HCT116 (cell line): ENCODE data around the gene CAB39L. TPM values are rescaled to one million over a fixed set of nuclear protein-coding genes. Genes with fewer than 3 reads are reported as not detected.

ENCODE experiments used
- ATAC-seq: fragments of 200-7000 bp; cut with Tn5 transposase; 2 replicates; pipeline ENCODE4 v1.9.1; 2020; ENCODE audit warnings: mild to moderate bottlenecking, moderate library complexity
- BruUV-seq: library from RNA; stranded (reverse); fragments of 400-500 nt; replicated peaks from 2 replicates; lab custom pipeline; 2021; lab: Mats Ljungman, UMichigan
- CTCF ChIA-PET: fragments of 300-600 bp; sonication (Branson Sonifier 250); formaldehyde crosslinking; loops from one replicate; lab custom pipeline; 2021; ENCODE audit warnings: antibody characterized with exemption; lab: Charles Lee
- POLR2A ChIA-PET: fragments of 300-600, 350-600 bp; sonication (Branson Sonifier 250); formaldehyde crosslinking; loops from one replicate; lab custom pipeline; 2021; ENCODE audit warnings: antibody characterized with exemption; lab: Charles Lee
- RAD21 ChIA-PET, 2 experiments: fragments of 300-600 bp; sonication (Branson Sonifier 250); formaldehyde crosslinking; loops; one replicate each; lab custom pipeline; 2023; ENCODE audit warnings: low total read pairs in 2 of 2; ENCODE audit not compliant: uncharacterized antibody in 2 of 2, unreplicated experiment in 2 of 2, low non-redundant PET in 1 of 2; lab: Charles Lee
- DNase-seq: peaks from one replicate; pipeline ENCODE4 v3.0.0-alpha.2; 2010; ENCODE audit warnings: low read depth, low spot score
- H2AFZ ChIP-seq: fragments of 200-600 bp; shearing (Covaris generic), sonication (generic); 2 replicates; pipeline ENCODE4 v1.6.1; 2017; ENCODE audit warnings: low read depth, mixed run types, mixed read lengths, antibody characterized with exemption, low read length; ENCODE audit not compliant: poor library complexity, severe bottlenecking
- H3K27ac ChIP-seq: 2 replicates; pipeline ENCODE4 v1.5.1; 2012; ENCODE audit warnings: low read depth, low read length
- H3K27me3 ChIP-seq: fragments of 200-600 bp; sonication (generic); 2 replicates; pipeline ENCODE4 v1.6.1; 2016; ENCODE audit warnings: mixed run types, low read length, mixed read lengths; ENCODE audit not compliant: insufficient read depth
- H3K36me3 ChIP-seq, 2 experiments: fragments of 200-500 bp in 1 of 2; fragments of 200-600 bp in 1 of 2; sonication (Bioruptor generic) in 1 of 2; sonication (generic) in 1 of 2; 2 replicates each; pipeline versions ENCODE4 v1.5.1 to v1.6.1; 2014 to 2016; ENCODE audit warnings: low read length in 2 of 2, inconsistent platforms in 1 of 2, mixed read lengths in 1 of 2, mixed run types in 1 of 2; ENCODE audit not compliant: insufficient read depth in 2 of 2, control insufficient read depth in 1 of 2
- H3K4me1 ChIP-seq, 2 experiments: fragments of 200-600 bp in 1 of 2; sonication (generic) in 1 of 2; 2 replicates each; pipeline versions ENCODE4 v1.5.1 to v1.6.1; 2012 to 2017; ENCODE audit warnings: low read length in 2 of 2, inconsistent platforms in 1 of 2, mild to moderate bottlenecking in 1 of 2, mixed read lengths in 1 of 2, mixed run types in 1 of 2, moderate library complexity in 1 of 2; ENCODE audit not compliant: insufficient read depth in 2 of 2, control insufficient read depth in 1 of 2
- H3K4me2 ChIP-seq: fragments of 200-600 bp; sonication (generic); 2 replicates; pipeline ENCODE4 v1.6.1; 2017; ENCODE audit warnings: mixed run types, low read length, mixed read lengths
- H3K4me3 ChIP-seq, 2 experiments: fragments of 200-600 bp in 1 of 2; sonication (generic) in 1 of 2; replicated peaks in 1 of 2; 2 replicates each; pipeline ENCODE4 v1.5.1; 2011 to 2016; ENCODE audit warnings: low read length in 2 of 2, control low read depth in 1 of 2, low read depth in 1 of 2, mild to moderate bottlenecking in 1 of 2, mixed read lengths in 1 of 2, mixed run types in 1 of 2
- H3K79me2 ChIP-seq: fragments of 200-600 bp; sonication (generic); 2 replicates; pipeline ENCODE4 v1.6.1; 2017; ENCODE audit warnings: mild to moderate bottlenecking, mixed run types, low read length, moderate library complexity, mixed read lengths; ENCODE audit not compliant: insufficient read depth
- H3K9ac ChIP-seq: fragments of 200-600 bp; sonication (generic); 2 replicates; pipeline ENCODE4 v1.6.1; 2016; ENCODE audit warnings: low read length, mixed read lengths
- H3K9me2 ChIP-seq: fragments of 200-600 bp; sonication (generic), shearing (Covaris generic); 2 replicates; pipeline ENCODE4 v1.6.1; 2017; ENCODE audit warnings: mixed run types, mild to moderate bottlenecking, moderate library complexity; ENCODE audit not compliant: insufficient read depth
- H3K9me3 ChIP-seq, 2 experiments: fragments of 200-500 bp in 1 of 2; fragments of 200-600 bp in 1 of 2; sonication (Bioruptor generic) in 1 of 2; sonication (generic) in 1 of 2; 2 replicates each; pipeline ENCODE4 v1.6.1; 2014 to 2017; ENCODE audit warnings: low read length in 2 of 2, mixed read lengths in 2 of 2, inconsistent platforms in 1 of 2, low read depth in 1 of 2, mild to moderate bottlenecking in 1 of 2, mixed run types in 1 of 2, moderate library complexity in 1 of 2; ENCODE audit not compliant: control insufficient read depth in 1 of 2, insufficient read depth in 1 of 2
- H4K20me1 ChIP-seq: fragments of 200-600 bp; sonication (generic), shearing (Covaris generic); 2 replicates; pipeline ENCODE4 v1.6.1; 2017; ENCODE audit warnings: mixed run types, mild to moderate bottlenecking, moderate library complexity; ENCODE audit not compliant: insufficient read depth
- CBX3 ChIP-seq: IDR thresholded peaks from 2 replicates; pipeline ENCODE4 v1.6.1; 2012; ENCODE audit warnings: low read depth
- EZH2 ChIP-seq: fragments of 200-600 bp; sonication (generic); IDR thresholded peaks from 2 replicates; pipeline ENCODE4 v1.6.1; 2017; ENCODE audit warnings: antibody characterized with exemption, mixed run types
- EZH2phosphoT487 ChIP-seq: fragments of 200-600 bp; IDR thresholded peaks from 2 replicates; pipeline ENCODE4 v1.6.1; 2018; ENCODE audit warnings: antibody characterized with exemption, borderline replicate concordance
- JUND ChIP-seq: IDR thresholded peaks from 2 replicates; pipeline ENCODE4 v1.6.1; 2012
- POLR2AphosphoS5 ChIP-seq: IDR thresholded peaks from 2 replicates; pipeline ENCODE4 v1.6.1; 2011; ENCODE audit warnings: mild to moderate bottlenecking, low read depth, low read length, moderate library complexity
- RAD21 ChIP-seq: IDR thresholded peaks from 2 replicates; pipeline ENCODE4 v1.6.1; 2012; ENCODE audit warnings: low read depth, mild to moderate bottlenecking
- SP1 ChIP-seq: IDR thresholded peaks from 2 replicates; pipeline ENCODE4 v1.6.1; 2012; ENCODE audit warnings: low read depth
- SRF ChIP-seq: IDR thresholded peaks from 2 replicates; pipeline ENCODE4 v1.6.1; 2012; ENCODE audit warnings: low read depth
- ZNF274 ChIP-seq: fragments of 200-500 bp; sonication (Bioruptor generic); IDR thresholded peaks from 2 replicates; pipeline ENCODE4 v1.6.1; 2014; ENCODE audit warnings: mild to moderate bottlenecking, low read depth, low read length, inconsistent platforms
- intact Hi-C: fragments of 100-400 bp; cut with micrococcal nuclease; formaldehyde crosslinking; loops from 2 replicates; pipeline ENCODE4 v1.10.0; 2022
- total RNA-seq: library from RNA; stranded (reverse); gene quantifications from one replicate; pipeline ENCODE4 v1.2.1, GENCODE V29; 2021; ENCODE audit not compliant: unreplicated experiment
- TF ChIP-seq, protein P1 (sequence below): IDR thresholded peaks from 2 replicates; pipeline ENCODE4 v1.6.1; 2011; ENCODE audit warnings: mild to moderate bottlenecking, low read length, moderate library complexity; ENCODE audit not compliant: insufficient replicate concordance; ENCODE audit errors: extremely low read depth
- TF ChIP-seq, protein P2 (sequence below): IDR thresholded peaks from 2 replicates; pipeline ENCODE4 v1.6.1; 2012
- TF ChIP-seq, protein P3 (sequence below), 3 experiments: fragments of 200-600 bp in 1 of 3; sonication (generic) in 1 of 3; IDR thresholded peaks in 2 of 3; conservative IDR thresholded peaks in 1 of 3; 2 replicates each; pipeline ENCODE4 v1.5.1; 2012 to 2017; ENCODE audit warnings: low read depth in 2 of 3, low read length in 2 of 3, antibody characterized with exemption in 1 of 3, borderline replicate concordance in 1 of 3, control low read depth in 1 of 3, mild to moderate bottlenecking in 1 of 3, mixed read lengths in 1 of 3, mixed run types in 1 of 3, moderate library complexity in 1 of 3; ENCODE audit not compliant: insufficient read depth in 1 of 3
- TF ChIP-seq, protein P4 (sequence below): IDR thresholded peaks from 2 replicates; pipeline ENCODE4 v1.6.1; 2012; ENCODE audit warnings: low read depth

The CAB39L gene
- total RNA-seq, 1 experiment from 2014 or later: 6.1 TPM

DNA sequence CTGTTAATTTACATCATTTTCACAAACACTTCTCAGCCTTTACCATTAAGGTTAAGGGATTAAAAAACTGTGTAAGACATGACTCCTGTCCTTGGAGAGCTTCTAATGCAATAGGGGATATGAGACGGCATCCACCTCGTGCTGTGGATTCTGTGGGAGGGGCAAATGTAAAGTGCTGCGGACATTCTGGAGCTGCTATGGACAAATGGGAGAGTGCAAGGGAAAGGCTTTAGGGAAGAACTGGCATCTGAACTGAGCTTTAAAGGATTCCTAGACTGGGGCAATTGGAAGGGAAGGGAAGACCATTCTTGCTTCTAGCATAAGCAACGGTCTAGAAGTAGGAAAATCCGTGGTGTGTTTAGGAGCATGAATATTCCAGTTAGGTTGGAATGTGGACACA lies 164.8 kb downstream of the CAB39L start:
- ChIA-PET RAD21 (no interaction called here), CTCF (interaction anchor here (0.7 kb wide), 1 partner anchor 179 kb away, joined by 4 read pairs; no protein-coding TSS in a partner anchor), POLR2A (no interaction called here)
- no peak for DNase-seq
- Histone ChIP-seq H3K4me1 (no peaks in the 10 kb centered on the region), H3K27me3 (no peaks in the 10 kb centered on the region), H3K79me2 (no peaks in the 10 kb centered on the region), H3K36me3 (no peaks in the 10 kb centered on the region; a peak in 1 of 4 replicates), H3K4me2 (no peak overlapping the region), H3K9me3 (no peaks in the 10 kb centered on the region), H4K20me1 (no peaks in the 10 kb centered on the region), H3K9ac (no peak overlapping the region), H3K4me3 (no peak overlapping the region), H2AFZ (no peak overlapping the region), H3K9me2 (no peaks in the 10 kb centered on the region), H3K27ac (no peak overlapping the region)
- intact Hi-C loops: no loop called here
- TF ChIP-seq, protein P1, sequence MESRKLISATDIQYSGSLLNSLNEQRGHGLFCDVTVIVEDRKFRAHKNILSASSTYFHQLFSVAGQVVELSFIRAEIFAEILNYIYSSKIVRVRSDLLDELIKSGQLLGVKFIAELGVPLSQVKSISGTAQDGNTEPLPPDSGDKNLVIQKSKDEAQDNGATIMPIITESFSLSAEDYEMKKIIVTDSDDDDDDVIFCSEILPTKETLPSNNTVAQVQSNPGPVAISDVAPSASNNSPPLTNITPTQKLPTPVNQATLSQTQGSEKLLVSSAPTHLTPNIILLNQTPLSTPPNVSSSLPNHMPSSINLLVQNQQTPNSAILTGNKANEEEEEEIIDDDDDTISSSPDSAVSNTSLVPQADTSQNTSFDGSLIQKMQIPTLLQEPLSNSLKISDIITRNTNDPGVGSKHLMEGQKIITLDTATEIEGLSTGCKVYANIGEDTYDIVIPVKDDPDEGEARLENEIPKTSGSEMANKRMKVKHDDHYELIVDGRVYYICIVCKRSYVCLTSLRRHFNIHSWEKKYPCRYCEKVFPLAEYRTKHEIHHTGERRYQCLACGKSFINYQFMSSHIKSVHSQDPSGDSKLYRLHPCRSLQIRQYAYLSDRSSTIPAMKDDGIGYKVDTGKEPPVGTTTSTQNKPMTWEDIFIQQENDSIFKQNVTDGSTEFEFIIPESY: no peak
- no peak for TF ChIP-seq JUND
- no peak for TF ChIP-seq CBX3
- TF ChIP-seq, protein P2, sequence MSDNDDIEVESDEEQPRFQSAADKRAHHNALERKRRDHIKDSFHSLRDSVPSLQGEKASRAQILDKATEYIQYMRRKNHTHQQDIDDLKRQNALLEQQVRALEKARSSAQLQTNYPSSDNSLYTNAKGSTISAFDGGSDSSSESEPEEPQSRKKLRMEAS: no peak
- ATAC-seq: no peak
- BruUV-seq: no TSS peak

DNA sequence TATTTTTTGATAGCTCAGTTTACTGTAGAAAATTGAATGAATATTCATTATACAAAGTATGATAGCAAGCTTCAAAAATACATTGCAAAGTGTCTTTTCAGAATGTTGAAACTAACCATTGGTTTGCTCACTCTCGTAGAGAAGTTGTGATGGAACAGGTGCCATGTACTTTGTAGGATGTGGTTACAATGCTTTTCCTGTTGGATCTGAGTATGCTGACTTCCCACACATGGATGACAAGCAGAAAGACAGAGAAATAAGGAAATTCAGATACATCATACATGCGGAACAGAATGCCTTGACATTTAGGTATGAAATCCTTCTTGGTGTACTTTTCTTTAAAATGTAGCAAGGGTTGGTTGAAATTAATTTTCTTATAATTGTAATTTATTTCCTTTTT lies 165.7 kb downstream of the CAB39L start:
- ChIA-PET CTCF (interaction anchor here (1.0 kb wide), 1 partner anchor 9 kb away, joined by 3 read pairs; no protein-coding TSS in a partner anchor), RAD21 (no interaction called here), POLR2A (no interaction called here)
- Histone ChIP-seq H3K9ac (no peak overlapping the region), H3K4me3 (no peak overlapping the region), H3K4me2 (no peak overlapping the region), H3K4me1 (no peaks in the 10 kb centered on the region), H4K20me1 (no peaks in the 10 kb centered on the region), H3K9me3 (no peaks in the 10 kb centered on the region), H3K9me2 (no peaks in the 10 kb centered on the region), H3K27me3 (no peaks in the 10 kb centered on the region), H3K27ac (no peak overlapping the region), H3K36me3 (no peaks in the 10 kb centered on the region; a peak in 1 of 4 replicates), H2AFZ (no peak overlapping the region), H3K79me2 (no peaks in the 10 kb centered on the region)
- ATAC-seq (no peak), DNase-seq (no peak)
- no TSS peak for BruUV-seq
- intact Hi-C loops: no loop called here
- TF ChIP-seq JUND (no peak), SP1 (no peak), RAD21 (no peak), EZH2 (no peak), CBX3 (no peak), SRF (no peak), POLR2AphosphoS5 (no peak), EZH2phosphoT487 (no peak), ZNF274 (no peak)
- TF ChIP-seq, protein P3, sequence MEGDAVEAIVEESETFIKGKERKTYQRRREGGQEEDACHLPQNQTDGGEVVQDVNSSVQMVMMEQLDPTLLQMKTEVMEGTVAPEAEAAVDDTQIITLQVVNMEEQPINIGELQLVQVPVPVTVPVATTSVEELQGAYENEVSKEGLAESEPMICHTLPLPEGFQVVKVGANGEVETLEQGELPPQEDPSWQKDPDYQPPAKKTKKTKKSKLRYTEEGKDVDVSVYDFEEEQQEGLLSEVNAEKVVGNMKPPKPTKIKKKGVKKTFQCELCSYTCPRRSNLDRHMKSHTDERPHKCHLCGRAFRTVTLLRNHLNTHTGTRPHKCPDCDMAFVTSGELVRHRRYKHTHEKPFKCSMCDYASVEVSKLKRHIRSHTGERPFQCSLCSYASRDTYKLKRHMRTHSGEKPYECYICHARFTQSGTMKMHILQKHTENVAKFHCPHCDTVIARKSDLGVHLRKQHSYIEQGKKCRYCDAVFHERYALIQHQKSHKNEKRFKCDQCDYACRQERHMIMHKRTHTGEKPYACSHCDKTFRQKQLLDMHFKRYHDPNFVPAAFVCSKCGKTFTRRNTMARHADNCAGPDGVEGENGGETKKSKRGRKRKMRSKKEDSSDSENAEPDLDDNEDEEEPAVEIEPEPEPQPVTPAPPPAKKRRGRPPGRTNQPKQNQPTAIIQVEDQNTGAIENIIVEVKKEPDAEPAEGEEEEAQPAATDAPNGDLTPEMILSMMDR (IDR thresholded peaks at IDR 0.05 in 2 of 3, conservative IDR thresholded peaks at IDR 0.05 in 1 of 3; ENCODE audit: borderline replicate concordance in 1 of 3, insufficient read depth in 1 of 3, low read depth in 2 of 3, low read length in 2 of 3): no peak
- TF ChIP-seq, protein P4, sequence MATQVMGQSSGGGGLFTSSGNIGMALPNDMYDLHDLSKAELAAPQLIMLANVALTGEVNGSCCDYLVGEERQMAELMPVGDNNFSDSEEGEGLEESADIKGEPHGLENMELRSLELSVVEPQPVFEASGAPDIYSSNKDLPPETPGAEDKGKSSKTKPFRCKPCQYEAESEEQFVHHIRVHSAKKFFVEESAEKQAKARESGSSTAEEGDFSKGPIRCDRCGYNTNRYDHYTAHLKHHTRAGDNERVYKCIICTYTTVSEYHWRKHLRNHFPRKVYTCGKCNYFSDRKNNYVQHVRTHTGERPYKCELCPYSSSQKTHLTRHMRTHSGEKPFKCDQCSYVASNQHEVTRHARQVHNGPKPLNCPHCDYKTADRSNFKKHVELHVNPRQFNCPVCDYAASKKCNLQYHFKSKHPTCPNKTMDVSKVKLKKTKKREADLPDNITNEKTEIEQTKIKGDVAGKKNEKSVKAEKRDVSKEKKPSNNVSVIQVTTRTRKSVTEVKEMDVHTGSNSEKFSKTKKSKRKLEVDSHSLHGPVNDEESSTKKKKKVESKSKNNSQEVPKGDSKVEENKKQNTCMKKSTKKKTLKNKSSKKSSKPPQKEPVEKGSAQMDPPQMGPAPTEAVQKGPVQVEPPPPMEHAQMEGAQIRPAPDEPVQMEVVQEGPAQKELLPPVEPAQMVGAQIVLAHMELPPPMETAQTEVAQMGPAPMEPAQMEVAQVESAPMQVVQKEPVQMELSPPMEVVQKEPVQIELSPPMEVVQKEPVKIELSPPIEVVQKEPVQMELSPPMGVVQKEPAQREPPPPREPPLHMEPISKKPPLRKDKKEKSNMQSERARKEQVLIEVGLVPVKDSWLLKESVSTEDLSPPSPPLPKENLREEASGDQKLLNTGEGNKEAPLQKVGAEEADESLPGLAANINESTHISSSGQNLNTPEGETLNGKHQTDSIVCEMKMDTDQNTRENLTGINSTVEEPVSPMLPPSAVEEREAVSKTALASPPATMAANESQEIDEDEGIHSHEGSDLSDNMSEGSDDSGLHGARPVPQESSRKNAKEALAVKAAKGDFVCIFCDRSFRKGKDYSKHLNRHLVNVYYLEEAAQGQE: no peak
